ENCODE results near the gene PTTG1IP2.
"Not testable (repeated sequence)": the region's sequence is repeated elsewhere in the genome, so short reads cannot be mapped to it uniquely, and the experiment has no call there.

Gene PTTG1IP2

GRCh38 chr7:90469554-90469953 is at the start of gene PTTG1IP2:
Gene PTTG1IP2 (plus strand): TSS chr7:90469639. CDS start chr7:90469787, 148 bp downstream.
- DNase-seq, result no peak

- DNase-seq, result no peak
Measured at GRCh38 chr7:90421651-90422050, 47.8 kb upstream of the PTTG1IP2 start.

- no peak for DNase-seq
Measured at GRCh38 chr7:90424720-90425119, 44.7 kb upstream of the PTTG1IP2 start.

- no peak for DNase-seq
Measured at GRCh38 chr7:90425376-90425775, 44.1 kb upstream of the PTTG1IP2 start.

- DNase-seq, result no peak
Measured at GRCh38 chr7:90430614-90431460, 38.6 kb upstream of the PTTG1IP2 start.

GRCh38 chr7:90432752-90433151 is 36.7 kb upstream of the PTTG1IP2 start:
- DNase-seq, result no peak

GRCh38 chr7:90433221-90433620 is 36.2 kb upstream of the PTTG1IP2 start:
- no peak for DNase-seq

GRCh38 chr7:90445633-90446032 is 23.8 kb upstream of the PTTG1IP2 start:
- DNase-seq, result no peak

GRCh38 chr7:90446137-90446899 is 23.1 kb upstream of the PTTG1IP2 start:
- no peak for DNase-seq

- DNase-seq, result no peak
Measured at GRCh38 chr7:90453259-90453891, 16.1 kb upstream of the PTTG1IP2 start.

GRCh38 chr7:90453931-90454330 is 15.5 kb upstream of the PTTG1IP2 start:
- DNase-seq, result no peak

- DNase-seq, result peak in 1 of 14 donors; percentile 50
Measured at GRCh38 chr7:90455163-90456030, 14.0 kb upstream of the PTTG1IP2 start.

- no peak for DNase-seq
Measured at GRCh38 chr7:90458104-90458503, 11.3 kb upstream of the PTTG1IP2 start.

- no peak for DNase-seq
Measured at GRCh38 chr7:90459888-90460287, 9.6 kb upstream of the PTTG1IP2 start.

GRCh38 chr7:90461219-90461618 is 8.2 kb upstream of the PTTG1IP2 start:
- DNase-seq, result no peak

GRCh38 chr7:90463151-90463628 is 6.2 kb upstream of the PTTG1IP2 start:
- DNase-seq, result not testable (repeated sequence)

GRCh38 chr7:90465816-90466215 is 3.6 kb upstream of the PTTG1IP2 start:
- DNase-seq, result no peak

GRCh38 chr7:90472805-90473540 is 3.5 kb downstream of the PTTG1IP2 start:
- no peak for DNase-seq

GRCh38 chr7:90473814-90474213 is 4.4 kb downstream of the PTTG1IP2 start:
- no peak for DNase-seq

- DNase-seq, result no peak
Measured at GRCh38 chr7:90474284-90475210, 5.1 kb downstream of the PTTG1IP2 start.

Measured in C1 segment of cervical spinal cord (tissue), 14 donors.